ENCODE data around the gene GOLGA1. TPM values are rescaled to one million over a fixed set of nuclear protein-coding genes. Genes with fewer than 3 reads are reported as not detected.

GOLGA1 gene
- total RNA-seq, 1 experiment from 2014 or later = 9.6 TPM

GRCh38 chr9:124852829-124853531 lies 87.9 kb downstream of the GOLGA1 start, which contains the start of gene WDR38 (continued):
- TF ChIP-seq ZNF532 (CRISPR knock-in tag; IDR thresholded peaks at IDR 0.05; ENCODE audit: borderline replicate concordance) (no peak), ZSCAN18 (CRISPR knock-in tag; IDR thresholded peaks at IDR 0.05) (no peak), TEAD4 (CRISPR knock-in tag; IDR thresholded peaks at IDR 0.05) (no peak), ATF1 (CRISPR knock-in tag; IDR thresholded peaks at IDR 0.05) (no peak), FOXK1 (CRISPR knock-in tag; IDR thresholded peaks at IDR 0.05) (no peak), ATF6 (CRISPR knock-in tag; IDR thresholded peaks at IDR 0.05) (peak; percentile 68; the same call in 1 of the 2 replicates), TCF7 (CRISPR knock-in tag; IDR thresholded peaks at IDR 0.05; ENCODE audit: low read depth) (no peak), ZNF396 (CRISPR knock-in tag; IDR thresholded peaks at IDR 0.05; ENCODE audit: borderline replicate concordance) (no peak), ZNF232 (CRISPR knock-in tag; IDR thresholded peaks at IDR 0.05) (0 out of 2 replicates have a peak, but pooled peaks have one; percentile 17), MAX (CRISPR knock-in tag; IDR thresholded peaks at IDR 0.05) (peak; percentile 73), PREB (CRISPR knock-in tag; IDR thresholded peaks at IDR 0.05; ENCODE audit: borderline replicate concordance) (no peak), ZNF423 (CRISPR knock-in tag; IDR thresholded peaks at IDR 0.05) (0 out of 2 replicates have a peak, but pooled peaks have one; percentile 7), ZNF425 (CRISPR knock-in tag; conservative IDR thresholded peaks at IDR 0.05) (no peak), ZNF416 (CRISPR knock-in tag; IDR thresholded peaks at IDR 0.05) (no peak), MXD4 (CRISPR knock-in tag; IDR thresholded peaks at IDR 0.05; ENCODE audit: borderline replicate concordance) (no peak), ERG (CRISPR knock-in tag; IDR thresholded peaks at IDR 0.05) (no peak), ATF2 (CRISPR knock-in tag; IDR thresholded peaks at IDR 0.05; ENCODE audit: borderline replicate concordance, low read depth) (no peak), HMGA2 (CRISPR knock-in tag; IDR thresholded peaks at IDR 0.05) (no peak), ZNF317 (CRISPR knock-in tag; IDR thresholded peaks at IDR 0.05; ENCODE audit: borderline replicate concordance, low read depth) (no peak), HMGXB4 (CRISPR knock-in tag; IDR thresholded peaks at IDR 0.05) (peak; percentile 98), NFE2L1 (CRISPR knock-in tag; IDR thresholded peaks at IDR 0.05) (no peak), SP1 (CRISPR knock-in tag; conservative IDR thresholded peaks at IDR 0.05) (peak; percentile 66)

All from WTC11 (cell line).